Measurements from ENCODE around the gene RABGAP1L.

RABGAP1L gene

DNA sequence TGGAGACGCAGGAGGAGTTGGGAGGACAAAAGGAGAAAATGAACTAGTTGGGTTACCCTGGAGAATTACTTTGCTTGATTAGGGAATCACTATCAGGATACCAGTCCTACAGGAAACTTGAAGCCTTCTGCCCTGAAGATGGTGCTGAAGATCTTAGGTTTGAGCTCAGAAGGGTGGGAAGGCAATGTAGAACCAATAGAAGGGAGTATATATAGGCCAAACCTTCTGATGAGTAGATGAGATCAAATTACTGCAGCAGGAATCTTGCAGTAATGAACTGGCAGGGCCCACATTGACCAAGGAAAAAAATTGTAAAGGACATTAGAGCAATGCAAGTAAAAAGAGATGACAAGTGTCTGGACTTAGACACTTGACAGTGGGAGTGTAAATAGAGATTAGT is 724.1 kb downstream of the RABGAP1L start:
- Histone ChIP-seq H3K36me3 (ENCODE audit: control insufficient read depth in 1 of 2, insufficient read depth in 2 of 2, low read length in 2 of 2) (no peaks in the 10 kb centered on the region), H3K4me2 (ENCODE audit: low read length) (no peak overlapping the region), H3K18ac (ENCODE audit: low read length) (no peak overlapping the region), H3K4me3 (ENCODE audit: low read depth, low read length) (no peak overlapping the region), H2BK12ac (ENCODE audit: low read length) (no peak overlapping the region), H3K4me1 (ENCODE audit: control insufficient read depth in 1 of 2, insufficient read depth in 2 of 2, low read length in 2 of 2) (no peaks in the 10 kb centered on the region), H3K9me3 (ENCODE audit: insufficient read depth, low read depth, low read length) (no peaks in the 10 kb centered on the region), H3K4ac (ENCODE audit: low read depth, low read length) (no peak overlapping the region), H2BK5ac (ENCODE audit: low read depth, low read length, poor library complexity) (no peak overlapping the region), H3K14ac (ENCODE audit: low read length) (no peak overlapping the region), H3K79me2 (ENCODE audit: control insufficient read depth, insufficient read depth, low read length, poor library complexity) (no peaks in the 10 kb centered on the region), H4K8ac (ENCODE audit: low read depth, low read length) (no peak overlapping the region), H4K12ac (ENCODE audit: low read depth, low read length) (no peak overlapping the region), H3K27me3 (ENCODE audit: insufficient read depth, low read length) (no peaks in the 10 kb centered on the region), H4K91ac (ENCODE audit: low read depth, low read length) (no peak overlapping the region), H2AFZ (ENCODE audit: insufficient read depth, low read length, poor library complexity) (no peak overlapping the region), H3K23ac (ENCODE audit: low read length) (no peak overlapping the region), H3K9ac (ENCODE audit: low read length) (no peak overlapping the region), H3K79me1 (ENCODE audit: low read length) (no peaks in the 10 kb centered on the region), H2AK5ac (ENCODE audit: low read length) (no peak overlapping the region), H2BK120ac (ENCODE audit: insufficient read depth, low read length, poor library complexity) (no peak overlapping the region), H3K27ac (ENCODE audit: low read depth, low read length) (no peak overlapping the region)
- no CpG with 5 or more reads among the region's 1 CpG for WGBS (ENCODE audit: extremely low coverage, insufficient coverage, insufficient read length)
- DNase-seq: no peak

DNA sequence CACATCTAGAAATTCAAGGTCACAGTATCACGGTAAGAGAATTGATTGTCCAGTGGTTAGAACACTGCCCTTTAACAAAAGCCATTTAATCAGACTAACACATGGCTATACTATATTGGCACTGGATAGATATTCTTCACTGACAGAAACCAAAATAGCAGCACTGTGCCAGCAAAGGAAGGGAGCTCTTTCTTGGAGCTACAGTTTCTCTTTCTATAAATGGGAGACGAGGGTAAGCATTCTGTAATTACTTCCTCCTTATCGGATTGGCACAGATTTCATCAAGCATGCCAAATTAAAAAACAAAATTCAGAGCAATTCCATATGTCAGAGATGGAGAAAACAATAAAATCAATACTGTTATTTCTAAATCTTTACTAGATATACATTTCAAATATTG is 724.7 kb downstream of the RABGAP1L start:
- no peaks in the 10 kb centered on the region for H3K79me2 ChIP-seq (ENCODE audit: control insufficient read depth, insufficient read depth, low read length, poor library complexity)
- H3K27ac ChIP-seq (ENCODE audit: low read depth, low read length): no peak overlapping the region
- H3K4me1 ChIP-seq (ENCODE audit: control insufficient read depth in 1 of 2, insufficient read depth in 2 of 2, low read length in 2 of 2): no peaks in the 10 kb centered on the region
- no peak overlapping the region for H3K4me2 ChIP-seq (ENCODE audit: low read length)
- WGBS (ENCODE audit: extremely low coverage, insufficient coverage, insufficient read length): no CpG with 5 or more reads among the region's 3 CpGs
- H4K12ac ChIP-seq (ENCODE audit: low read depth, low read length): no peak overlapping the region
- H3K4me3 ChIP-seq (ENCODE audit: low read depth, low read length): no peak overlapping the region
- H4K91ac ChIP-seq (ENCODE audit: low read depth, low read length): no peak overlapping the region
- H3K79me1 ChIP-seq (ENCODE audit: low read length): no peaks in the 10 kb centered on the region
- no peaks in the 10 kb centered on the region for H3K9me3 ChIP-seq (ENCODE audit: insufficient read depth, low read depth, low read length)
- no peaks in the 10 kb centered on the region for H3K36me3 ChIP-seq (ENCODE audit: control insufficient read depth in 1 of 2, insufficient read depth in 2 of 2, low read length in 2 of 2)
- H2AK5ac ChIP-seq (ENCODE audit: low read length): no peak overlapping the region
- no peak overlapping the region for H3K18ac ChIP-seq (ENCODE audit: low read length)
- no peak overlapping the region for H2AFZ ChIP-seq (ENCODE audit: insufficient read depth, low read length, poor library complexity)
- no peak for DNase-seq
- no peak overlapping the region for H2BK120ac ChIP-seq (ENCODE audit: insufficient read depth, low read length, poor library complexity)
- H2BK5ac ChIP-seq (ENCODE audit: low read depth, low read length, poor library complexity): no peak overlapping the region
- H3K14ac ChIP-seq (ENCODE audit: low read length): no peak overlapping the region
- no peak overlapping the region for H4K8ac ChIP-seq (ENCODE audit: low read depth, low read length)
- H3K9ac ChIP-seq (ENCODE audit: low read length): no peak overlapping the region
- H2BK12ac ChIP-seq (ENCODE audit: low read length): no peak overlapping the region
- H3K4ac ChIP-seq (ENCODE audit: low read depth, low read length): no peak overlapping the region
- H3K27me3 ChIP-seq (ENCODE audit: insufficient read depth, low read length): no peaks in the 10 kb centered on the region
- no peak overlapping the region for H3K23ac ChIP-seq (ENCODE audit: low read length)

DNA sequence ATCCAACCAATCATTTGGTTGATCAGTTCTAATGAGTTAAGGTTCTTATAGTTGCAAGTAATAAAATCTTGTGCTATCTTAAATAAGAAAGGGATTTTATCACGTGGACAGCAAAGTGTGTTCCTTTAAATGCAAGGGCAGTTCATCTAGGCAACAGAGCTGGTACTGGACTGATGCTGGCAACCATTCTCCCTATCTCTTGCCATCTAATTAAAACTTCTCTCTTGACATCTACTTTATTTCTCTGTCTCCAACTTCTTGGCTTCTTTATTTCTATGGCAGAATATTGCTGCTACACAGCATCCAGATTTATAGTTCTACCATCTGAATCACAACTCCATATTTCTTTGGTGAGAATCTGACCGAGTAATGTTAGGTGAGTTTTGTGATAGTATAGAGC is 725.2 kb downstream of the RABGAP1L start:
- H4K8ac ChIP-seq (ENCODE audit: low read depth, low read length): no peak overlapping the region
- H2AFZ ChIP-seq (ENCODE audit: insufficient read depth, low read length, poor library complexity): no peak overlapping the region
- H2BK5ac ChIP-seq (ENCODE audit: low read depth, low read length, poor library complexity): no peak overlapping the region
- no peaks in the 10 kb centered on the region for H3K9me3 ChIP-seq (ENCODE audit: insufficient read depth, low read depth, low read length)
- H3K14ac ChIP-seq (ENCODE audit: low read length): no peak overlapping the region
- no peak overlapping the region for H2BK12ac ChIP-seq (ENCODE audit: low read length)
- H4K12ac ChIP-seq (ENCODE audit: low read depth, low read length): no peak overlapping the region
- H3K79me2 ChIP-seq (ENCODE audit: control insufficient read depth, insufficient read depth, low read length, poor library complexity): no peaks in the 10 kb centered on the region
- H3K27ac ChIP-seq (ENCODE audit: low read depth, low read length): no peak overlapping the region
- H2AK5ac ChIP-seq (ENCODE audit: low read length): no peak overlapping the region
- no peak overlapping the region for H4K91ac ChIP-seq (ENCODE audit: low read depth, low read length)
- no peak for DNase-seq
- no peak overlapping the region for H3K23ac ChIP-seq (ENCODE audit: low read length)
- no CpG with 5 or more reads among the region's 2 CpGs for WGBS (ENCODE audit: extremely low coverage, insufficient coverage, insufficient read length)
- H3K36me3 ChIP-seq (ENCODE audit: control insufficient read depth in 1 of 2, insufficient read depth in 2 of 2, low read length in 2 of 2): no peaks in the 10 kb centered on the region
- H3K4me3 ChIP-seq (ENCODE audit: low read depth, low read length): no peak overlapping the region
- H3K18ac ChIP-seq (ENCODE audit: low read length): no peak overlapping the region
- no peak overlapping the region for H2BK120ac ChIP-seq (ENCODE audit: insufficient read depth, low read length, poor library complexity)
- no peaks in the 10 kb centered on the region for H3K4me1 ChIP-seq (ENCODE audit: control insufficient read depth in 1 of 2, insufficient read depth in 2 of 2, low read length in 2 of 2)
- H3K4ac ChIP-seq (ENCODE audit: low read depth, low read length): no peak overlapping the region
- no peak overlapping the region for H3K4me2 ChIP-seq (ENCODE audit: low read length)
- no peak overlapping the region for H3K9ac ChIP-seq (ENCODE audit: low read length)
- no peaks in the 10 kb centered on the region for H3K27me3 ChIP-seq (ENCODE audit: insufficient read depth, low read length)
- no peaks in the 10 kb centered on the region for H3K79me1 ChIP-seq (ENCODE audit: low read length)

DNA sequence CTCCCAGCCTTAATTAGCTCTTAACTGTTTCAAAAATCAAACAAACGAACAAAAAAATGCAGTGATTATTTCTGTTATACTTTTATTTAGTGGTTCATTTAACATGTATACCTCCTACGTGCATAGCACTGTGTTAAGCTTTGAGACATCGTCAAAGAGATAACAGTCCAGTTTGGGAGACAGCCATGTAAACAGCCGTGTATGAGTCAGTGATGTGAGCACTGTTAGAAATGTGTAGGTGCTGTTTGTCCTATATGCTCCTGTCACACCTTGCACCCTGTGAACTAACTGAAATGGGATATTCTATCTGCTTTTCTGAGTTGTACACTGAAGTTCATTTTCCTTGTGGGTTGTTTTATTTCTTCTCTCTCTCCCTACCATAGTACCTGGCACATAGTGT is 730.7 kb downstream of the RABGAP1L start:
- H3K9ac ChIP-seq (ENCODE audit: low read length): no peak overlapping the region
- H3K79me2 ChIP-seq (ENCODE audit: control insufficient read depth, insufficient read depth, low read length, poor library complexity): no peaks in the 10 kb centered on the region
- H3K36me3 ChIP-seq (ENCODE audit: control insufficient read depth in 1 of 2, insufficient read depth in 2 of 2, low read length in 2 of 2): no peaks in the 10 kb centered on the region
- no peak overlapping the region for H2AFZ ChIP-seq (ENCODE audit: insufficient read depth, low read length, poor library complexity)
- H3K4me1 ChIP-seq (ENCODE audit: control insufficient read depth in 1 of 2, insufficient read depth in 2 of 2, low read length in 2 of 2): no peaks in the 10 kb centered on the region
- H2BK120ac ChIP-seq (ENCODE audit: insufficient read depth, low read length, poor library complexity): no peak overlapping the region
- H3K4ac ChIP-seq (ENCODE audit: low read depth, low read length): no peak overlapping the region
- no peak overlapping the region for H2BK5ac ChIP-seq (ENCODE audit: low read depth, low read length, poor library complexity)
- no peak overlapping the region for H3K23ac ChIP-seq (ENCODE audit: low read length)
- no peak overlapping the region for H3K14ac ChIP-seq (ENCODE audit: low read length)
- no peak overlapping the region for H4K12ac ChIP-seq (ENCODE audit: low read depth, low read length)
- H3K27me3 ChIP-seq (ENCODE audit: insufficient read depth, low read length): no peaks in the 10 kb centered on the region
- H2AK5ac ChIP-seq (ENCODE audit: low read length): no peak overlapping the region
- H4K8ac ChIP-seq (ENCODE audit: low read depth, low read length): no peak overlapping the region
- H2BK12ac ChIP-seq (ENCODE audit: low read length): no peak overlapping the region
- no peak overlapping the region for H3K4me2 ChIP-seq (ENCODE audit: low read length)
- H4K91ac ChIP-seq (ENCODE audit: low read depth, low read length): no peak overlapping the region
- no peaks in the 10 kb centered on the region for H3K9me3 ChIP-seq (ENCODE audit: insufficient read depth, low read depth, low read length)
- no peak overlapping the region for H3K27ac ChIP-seq (ENCODE audit: low read depth, low read length)
- H3K18ac ChIP-seq (ENCODE audit: low read length): no peak overlapping the region
- WGBS (ENCODE audit: extremely low coverage, insufficient coverage, insufficient read length): no CpG with 5 or more reads among the region's 4 CpGs
- no peak overlapping the region for H3K4me3 ChIP-seq (ENCODE audit: low read depth, low read length)
- no peaks in the 10 kb centered on the region for H3K79me1 ChIP-seq (ENCODE audit: low read length)
- DNase-seq: no peak

Data from trophoblast cell (in vitro differentiated cells and primary cell).